NCI-H774 (cell line): ENCODE measurements around the gene OGA.

ENCODE experiments used
- DNase-seq: peaks from one replicate; lab custom pipeline; 2025; lab: John Stamatoyannopoulos, UW

Gene OGA

GRCh38 chr10:101759309-101760247 lies 58.7 kb downstream of the OGA start:
- DNase-seq: no peak

GRCh38 chr10:101758858-101759257 lies 59.4 kb downstream of the OGA start:
- no peak for DNase-seq

GRCh38 chr10:101752241-101752640 lies 66.0 kb downstream of the OGA start:
- no peak for DNase-seq

- DNase-seq: no peak
Observed at GRCh38 chr10:101749047-101750016, 68.9 kb downstream of the OGA start.

GRCh38 chr10:101748496-101748895 lies 69.7 kb downstream of the OGA start:
- DNase-seq: no peak

- no peak for DNase-seq
Observed at GRCh38 chr10:101745074-101745696, 73.1 kb downstream of the OGA start.

GRCh38 chr10:101744267-101744666 lies 74.0 kb downstream of the OGA start:
- no peak for DNase-seq

GRCh38 chr10:101741938-101742337 lies 76.3 kb downstream of the OGA start:
- DNase-seq: no peak

- no peak for DNase-seq
Observed at GRCh38 chr10:101736666-101737065, 81.6 kb downstream of the OGA start.
